ENCODE measurements around the gene DDB1. TPM values are rescaled to one million over a fixed set of nuclear protein-coding genes. Genes with fewer than 3 reads are reported as not detected.

DDB1 gene
- total and polyA plus RNA-seq, 3 experiments from 2014 or later = 120 to 307 (median 302) TPM

GRCh38 chr11:61290905-61291690 lies 41.8 kb downstream of the DDB1 start:
- no peak overlapping the region for H3K4me3 ChIP-seq (ENCODE audit: low read length)
- Mint-ChIP-seq H3K27me3 (peaks cover 13 to 14% of the 10 kb centered on the region in 2 donors), H3K4me3 (peak overlapping the region in 1 of 7 donors; percentile 46), H3K36me3 (no peaks in the 10 kb centered on the region), H3K9me3 (no peaks in the 10 kb centered on the region), H3K4me1 (peaks cover 11 to 16% (median 11%) of the 10 kb centered on the region in 3 donors), H3K27ac (no peak overlapping the region)
- H3K36me3 ChIP-seq (ENCODE audit: insufficient read depth, low read length) = no peaks in the 10 kb centered on the region
- POLR2A ChIA-PET = no interaction called here
- H3K27ac ChIP-seq (ENCODE audit: low read depth, low read length) = no peak overlapping the region
- CTCF ChIA-PET = no interaction called here
- no peaks in the 10 kb centered on the region for H3K9me3 ChIP-seq (ENCODE audit: low read length)
- peaks cover 11% of the 10 kb centered on the region for H3K4me1 ChIP-seq (ENCODE audit: insufficient read depth, low read length)
- peaks cover 4% of the 10 kb centered on the region for H3K27me3 ChIP-seq (ENCODE audit: insufficient read depth, low read length, poor library complexity, severe bottlenecking)
- no peak for DNase-seq

GRCh38 chr11:61287338-61287977 lies 45.4 kb downstream of the DDB1 start:
- H3K27ac ChIP-seq (ENCODE audit: low read depth, low read length) = peak overlapping the region; percentile 54
- no peak overlapping the region for H3K27ac Mint-ChIP-seq
- H3K9me3 ChIP-seq (ENCODE audit: low read length) = no peaks in the 10 kb centered on the region
- H3K36me3 Mint-ChIP-seq = no peaks in the 10 kb centered on the region
- no peaks in the 10 kb centered on the region for H3K27me3 ChIP-seq (ENCODE audit: insufficient read depth, low read length, poor library complexity, severe bottlenecking)
- H3K4me3 ChIP-seq (ENCODE audit: low read length) = no peak overlapping the region
- H3K4me1 ChIP-seq (ENCODE audit: insufficient read depth, low read length) = no peaks in the 10 kb centered on the region
- no peak for DNase-seq
- no peaks in the 10 kb centered on the region for H3K4me1 Mint-ChIP-seq
- CTCF ChIA-PET = no interaction called here
- H3K36me3 ChIP-seq (ENCODE audit: insufficient read depth, low read length) = no peaks in the 10 kb centered on the region
- no peak overlapping the region for H3K4me3 Mint-ChIP-seq
- peaks cover 4 to 11% of the 10 kb centered on the region in 2 donors for H3K27me3 Mint-ChIP-seq
- POLR2A ChIA-PET = no interaction called here
- no peaks in the 10 kb centered on the region for H3K9me3 Mint-ChIP-seq

GRCh38 chr11:61283613-61284012 lies 49.3 kb downstream of the DDB1 start:
- Histone ChIP-seq H3K4me1 (ENCODE audit: insufficient read depth, low read length) (no peaks in the 10 kb centered on the region), H3K36me3 (ENCODE audit: insufficient read depth, low read length) (no peaks in the 10 kb centered on the region), H3K27me3 (ENCODE audit: insufficient read depth, low read length, poor library complexity, severe bottlenecking) (no peaks in the 10 kb centered on the region), H3K9me3 (ENCODE audit: low read length) (no peaks in the 10 kb centered on the region), H3K4me3 (ENCODE audit: low read length) (no peak overlapping the region), H3K27ac (ENCODE audit: low read depth, low read length) (no peak overlapping the region)
- H3K36me3 Mint-ChIP-seq = no peaks in the 10 kb centered on the region
- no peak overlapping the region for H3K27ac Mint-ChIP-seq
- H3K27me3 Mint-ChIP-seq = no peaks in the 10 kb centered on the region
- no peaks in the 10 kb centered on the region for H3K4me1 Mint-ChIP-seq
- no peak overlapping the region for H3K4me3 Mint-ChIP-seq
- no peaks in the 10 kb centered on the region for H3K9me3 Mint-ChIP-seq
- ChIA-PET CTCF (no interaction called here), POLR2A (no interaction called here)
- no peak for DNase-seq

GRCh38 chr11:61281581-61282250 lies 51.2 kb downstream of the DDB1 start:
- H3K4me3 Mint-ChIP-seq = no peak overlapping the region
- no peaks in the 10 kb centered on the region for H3K36me3 Mint-ChIP-seq
- no peaks in the 10 kb centered on the region for H3K27me3 ChIP-seq (ENCODE audit: insufficient read depth, low read length, poor library complexity, severe bottlenecking)
- ChIA-PET POLR2A (no interaction called here), CTCF (no interaction called here)
- no peaks in the 10 kb centered on the region for H3K27me3 Mint-ChIP-seq
- H3K9me3 Mint-ChIP-seq = no peaks in the 10 kb centered on the region
- no peak overlapping the region for H3K27ac ChIP-seq (ENCODE audit: low read depth, low read length)
- H3K27ac Mint-ChIP-seq = no peak overlapping the region
- H3K9me3 ChIP-seq (ENCODE audit: low read length) = no peaks in the 10 kb centered on the region
- H3K4me3 ChIP-seq (ENCODE audit: low read length) = no peak overlapping the region
- no peaks in the 10 kb centered on the region for H3K4me1 Mint-ChIP-seq
- H3K4me1 ChIP-seq (ENCODE audit: insufficient read depth, low read length) = no peaks in the 10 kb centered on the region
- DNase-seq = no peak
- H3K36me3 ChIP-seq (ENCODE audit: insufficient read depth, low read length) = no peaks in the 10 kb centered on the region

GRCh38 chr11:61280883-61281580 lies 51.9 kb downstream of the DDB1 start:
- Histone ChIP-seq H3K4me3 (ENCODE audit: low read length) (no peak overlapping the region), H3K4me1 (ENCODE audit: insufficient read depth, low read length) (no peaks in the 10 kb centered on the region), H3K27ac (ENCODE audit: low read depth, low read length) (no peak overlapping the region), H3K27me3 (ENCODE audit: insufficient read depth, low read length, poor library complexity, severe bottlenecking) (no peaks in the 10 kb centered on the region), H3K36me3 (ENCODE audit: insufficient read depth, low read length) (no peaks in the 10 kb centered on the region), H3K9me3 (ENCODE audit: low read length) (no peaks in the 10 kb centered on the region)
- no peaks in the 10 kb centered on the region for H3K36me3 Mint-ChIP-seq
- ChIA-PET POLR2A (no interaction called here), CTCF (no interaction called here)
- no peaks in the 10 kb centered on the region for H3K27me3 Mint-ChIP-seq
- DNase-seq = no peak
- H3K4me3 Mint-ChIP-seq = no peak overlapping the region
- H3K9me3 Mint-ChIP-seq = no peaks in the 10 kb centered on the region
- no peak overlapping the region for H3K27ac Mint-ChIP-seq
- H3K4me1 Mint-ChIP-seq = no peaks in the 10 kb centered on the region

- no peaks in the 10 kb centered on the region for H3K9me3 ChIP-seq (ENCODE audit: low read length)
- Mint-ChIP-seq H3K4me3 (no peak overlapping the region), H3K4me1 (no peaks in the 10 kb centered on the region), H3K36me3 (no peaks in the 10 kb centered on the region), H3K9me3 (no peaks in the 10 kb centered on the region), H3K27ac (no peak overlapping the region), H3K27me3 (no peaks in the 10 kb centered on the region)
- H3K4me3 ChIP-seq (ENCODE audit: low read length) = no peak overlapping the region
- H3K4me1 ChIP-seq (ENCODE audit: insufficient read depth, low read length) = no peaks in the 10 kb centered on the region
- no peak overlapping the region for H3K27ac ChIP-seq (ENCODE audit: low read depth, low read length)
- POLR2A ChIA-PET = no interaction called here
- CTCF ChIA-PET = no interaction called here
- H3K36me3 ChIP-seq (ENCODE audit: insufficient read depth, low read length) = no peaks in the 10 kb centered on the region
- no peak for DNase-seq
- H3K27me3 ChIP-seq (ENCODE audit: insufficient read depth, low read length, poor library complexity, severe bottlenecking) = no peaks in the 10 kb centered on the region
Observed at GRCh38 chr11:61279934-61280659, 52.8 kb downstream of the DDB1 start.

- no peaks in the 10 kb centered on the region for H3K9me3 Mint-ChIP-seq
- POLR2A ChIA-PET = no interaction called here
- CTCF ChIA-PET = no interaction called here
Observed at GRCh38 chr11:61278001-61278470, 54.9 kb downstream of the DDB1 start.

More at GRCh38 chr11:61278001-61278470, 54.9 kb downstream of the DDB1 start:
- H3K9me3 ChIP-seq (ENCODE audit: low read length) = no peaks in the 10 kb centered on the region
- peaks cover 0 to 4% of the 10 kb centered on the region in 2 donors for H3K27me3 Mint-ChIP-seq
- H3K36me3 ChIP-seq (ENCODE audit: insufficient read depth, low read length) = no peaks in the 10 kb centered on the region
- no peaks in the 10 kb centered on the region for H3K4me1 Mint-ChIP-seq
- DNase-seq = no peak
- H3K4me3 ChIP-seq (ENCODE audit: low read length) = no peak overlapping the region
- no peak overlapping the region for H3K27ac Mint-ChIP-seq
- H3K4me3 Mint-ChIP-seq = no peak overlapping the region
- H3K4me1 ChIP-seq (ENCODE audit: insufficient read depth, low read length) = no peaks in the 10 kb centered on the region
- no peaks in the 10 kb centered on the region for H3K36me3 Mint-ChIP-seq
- H3K27ac ChIP-seq (ENCODE audit: low read depth, low read length) = no peak overlapping the region
- H3K27me3 ChIP-seq (ENCODE audit: insufficient read depth, low read length, poor library complexity, severe bottlenecking) = no peaks in the 10 kb centered on the region
